Measurements from ENCODE around the gene CBX1. TPM values are rescaled to one million over a fixed set of nuclear protein-coding genes. Genes with fewer than 3 reads are reported as not detected.
"Not testable (repeated sequence)": the region's sequence is repeated elsewhere in the genome, so short reads cannot be mapped to it uniquely, and the experiment has no call there.

Gene CBX1
- total RNA-seq, 1 donor from 2014 or later = 55.2 TPM

- intact Hi-C loops (cut with micrococcal nuclease) = loop anchor here (1.0 kb wide), 1 partner anchor 43 kb away; no protein-coding TSS in a partner anchor
These were observed 46.8 kb downstream of the CBX1 start for GRCh38 chr17:48054238-48055185.

GRCh38 chr17:48053758-48054237 is 47.5 kb downstream of the CBX1 start:
- intact Hi-C loops (cut with micrococcal nuclease) = no loop called here

- intact Hi-C loops (cut with micrococcal nuclease) = no loop called here
These were observed 48.1 kb downstream of the CBX1 start for GRCh38 chr17:48052956-48053757.

- intact Hi-C loops (cut with micrococcal nuclease) = no loop called here
These were observed 49.4 kb downstream of the CBX1 start for GRCh38 chr17:48051706-48052486.

- intact Hi-C loops (cut with micrococcal nuclease) = no loop called here
These were observed 50.0 kb downstream of the CBX1 start for GRCh38 chr17:48051283-48051682.

- intact Hi-C loops (cut with micrococcal nuclease) = loop anchor here (1.0 to 5.0 kb wide), 13 partner anchors 23 to 1854 kb away; partner anchors contain the start of genes ATP5MC1, CBX1, LRRC46 and MRPL10
These were observed 52.7 kb downstream of the CBX1 start for GRCh38 chr17:48048384-48049126.

GRCh38 chr17:48047741-48048383 is 53.4 kb downstream of the CBX1 start, which contains the start of gene NFE2L1:
NFE2L1 (plus strand) TSS chr17:48048359; CDS start chr17:48051119, 2,760 bp downstream.
- intact Hi-C loops (cut with micrococcal nuclease) = loop anchor here (1.0 to 5.0 kb wide), 14 partner anchors 10 to 1853 kb away; partner anchors contain the start of genes ATP5MC1, CBX1, LRRC46 and MRPL10

GRCh38 chr17:48047113-48047740 is 54.1 kb downstream of the CBX1 start:
- intact Hi-C loops (cut with micrococcal nuclease) = loop anchor here (1.0 to 5.0 kb wide), 3 partner anchors 9 to 845 kb away; partner anchors contain the start of gene ATP5MC1

GRCh38 chr17:48046296-48046695 is 55.0 kb downstream of the CBX1 start:
- intact Hi-C loops (cut with micrococcal nuclease) = loop anchor here (5.0 kb wide), 2 partner anchors 381 to 846 kb away; partner anchors contain the start of gene ATP5MC1

GRCh38 chr17:48045316-48046001 is 55.8 kb downstream of the CBX1 start:
- intact Hi-C loops (cut with micrococcal nuclease) = loop anchor here (5.0 kb wide), 2 partner anchors 382 to 847 kb away; partner anchors contain the start of gene ATP5MC1

- intact Hi-C loops (cut with micrococcal nuclease) = loop anchor here (5.0 kb wide), 2 partner anchors 382 to 847 kb away; partner anchors contain the start of gene ATP5MC1
These were observed 56.4 kb downstream of the CBX1 start for GRCh38 chr17:48044851-48045250.

- intact Hi-C loops (cut with micrococcal nuclease) = no loop called here
These were observed 58.1 kb downstream of the CBX1 start for GRCh38 chr17:48043176-48043575.

- intact Hi-C loops (cut with micrococcal nuclease) = loop anchor here (1.0 kb wide), 1 partner anchor 9 kb away; no protein-coding TSS in a partner anchor
These were observed 62.6 kb downstream of the CBX1 start for GRCh38 chr17:48038687-48039086.

- intact Hi-C loops (cut with micrococcal nuclease) = loop anchor here (1.0 kb wide), 3 partner anchors 9 to 36 kb away; no protein-coding TSS in a partner anchor
These were observed 63.4 kb downstream of the CBX1 start for GRCh38 chr17:48037838-48038323.

- intact Hi-C loops (cut with micrococcal nuclease) = loop anchor here (1.0 kb wide), 2 partner anchors 12 to 37 kb away; no protein-coding TSS in a partner anchor
These were observed 64.0 kb downstream of the CBX1 start, which contains the start of gene COPZ2 for GRCh38 chr17:48037036-48037837. COPZ2 (minus strand) TSS chr17:48037797; CDS start chr17:48037777, 20 bp downstream.

GRCh38 chr17:48036693-48037035 is 64.6 kb downstream of the CBX1 start:
- intact Hi-C loops (cut with micrococcal nuclease) = loop anchor here (1.0 kb wide), 2 partner anchors 11 to 38 kb away; no protein-coding TSS in a partner anchor

- intact Hi-C loops (cut with micrococcal nuclease) = not testable (repeated sequence)
These were observed 66.5 kb downstream of the CBX1 start for GRCh38 chr17:48034734-48035133.

All from T-helper 1 cell treated with Interleukin-12 subunit alpha and Interleukin-12 subunit beta and Interleukin-4 antibody, amounts not matched to agents 30 ng/mL and 1 ng/mL, for 36 hours (primary cell).